Transverse colon (tissue), 4 donors: ENCODE measurements around the gene CARD6.

Source experiments
- POLR2A ChIP-seq: fragments of 450-650 bp; IDR thresholded peaks from one replicate; pipeline ENCODE4 v1.6.1; 2016; ENCODE audit warnings: antibody characterized with exemption, mild to moderate bottlenecking, moderate library complexity
- POLR2AphosphoS5 ChIP-seq, 3 donors: sonication (generic); formaldehyde crosslinking; IDR thresholded peaks; one replicate each; pipeline ENCODE4 v1.6.1; 2016; ENCODE audit warnings: antibody characterized with exemption in 3 of 3
- TF ChIP-seq, protein P1 (sequence below), 5 experiments: fragments of 200-600 bp in 3 of 5; fragments of 450-650 bp in 2 of 5; sonication (generic) in 3 of 5; IDR thresholded peaks; 1 replicate in 2 of 5; 2 replicates in 3 of 5; pipeline ENCODE4 v1.5.1; 2016 to 2017; ENCODE audit warnings: antibody characterized with exemption in 5 of 5, inconsistent platforms in 3 of 5, mild to moderate bottlenecking in 2 of 5, moderate library complexity in 1 of 5

- TF ChIP-seq POLR2A (no peak), POLR2AphosphoS5 (IDR thresholded peaks at IDR 0.05) (no peak)
- TF ChIP-seq, protein P1, sequence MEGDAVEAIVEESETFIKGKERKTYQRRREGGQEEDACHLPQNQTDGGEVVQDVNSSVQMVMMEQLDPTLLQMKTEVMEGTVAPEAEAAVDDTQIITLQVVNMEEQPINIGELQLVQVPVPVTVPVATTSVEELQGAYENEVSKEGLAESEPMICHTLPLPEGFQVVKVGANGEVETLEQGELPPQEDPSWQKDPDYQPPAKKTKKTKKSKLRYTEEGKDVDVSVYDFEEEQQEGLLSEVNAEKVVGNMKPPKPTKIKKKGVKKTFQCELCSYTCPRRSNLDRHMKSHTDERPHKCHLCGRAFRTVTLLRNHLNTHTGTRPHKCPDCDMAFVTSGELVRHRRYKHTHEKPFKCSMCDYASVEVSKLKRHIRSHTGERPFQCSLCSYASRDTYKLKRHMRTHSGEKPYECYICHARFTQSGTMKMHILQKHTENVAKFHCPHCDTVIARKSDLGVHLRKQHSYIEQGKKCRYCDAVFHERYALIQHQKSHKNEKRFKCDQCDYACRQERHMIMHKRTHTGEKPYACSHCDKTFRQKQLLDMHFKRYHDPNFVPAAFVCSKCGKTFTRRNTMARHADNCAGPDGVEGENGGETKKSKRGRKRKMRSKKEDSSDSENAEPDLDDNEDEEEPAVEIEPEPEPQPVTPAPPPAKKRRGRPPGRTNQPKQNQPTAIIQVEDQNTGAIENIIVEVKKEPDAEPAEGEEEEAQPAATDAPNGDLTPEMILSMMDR (IDR thresholded peaks at IDR 0.05) = no peak
Measured at GRCh38 chr5:40875958-40876357, 34.8 kb downstream of the CARD6 start.
